COR-L47 (cell line): ENCODE data around the gene SYPL1.
A peak's percentile ranks its signal among the peaks of the same experiment; 100 is the strongest.

Experiments used
- DNase-seq: peaks from one replicate; lab custom pipeline; 2025; lab: John Stamatoyannopoulos, UW

The SYPL1 gene

DNA sequence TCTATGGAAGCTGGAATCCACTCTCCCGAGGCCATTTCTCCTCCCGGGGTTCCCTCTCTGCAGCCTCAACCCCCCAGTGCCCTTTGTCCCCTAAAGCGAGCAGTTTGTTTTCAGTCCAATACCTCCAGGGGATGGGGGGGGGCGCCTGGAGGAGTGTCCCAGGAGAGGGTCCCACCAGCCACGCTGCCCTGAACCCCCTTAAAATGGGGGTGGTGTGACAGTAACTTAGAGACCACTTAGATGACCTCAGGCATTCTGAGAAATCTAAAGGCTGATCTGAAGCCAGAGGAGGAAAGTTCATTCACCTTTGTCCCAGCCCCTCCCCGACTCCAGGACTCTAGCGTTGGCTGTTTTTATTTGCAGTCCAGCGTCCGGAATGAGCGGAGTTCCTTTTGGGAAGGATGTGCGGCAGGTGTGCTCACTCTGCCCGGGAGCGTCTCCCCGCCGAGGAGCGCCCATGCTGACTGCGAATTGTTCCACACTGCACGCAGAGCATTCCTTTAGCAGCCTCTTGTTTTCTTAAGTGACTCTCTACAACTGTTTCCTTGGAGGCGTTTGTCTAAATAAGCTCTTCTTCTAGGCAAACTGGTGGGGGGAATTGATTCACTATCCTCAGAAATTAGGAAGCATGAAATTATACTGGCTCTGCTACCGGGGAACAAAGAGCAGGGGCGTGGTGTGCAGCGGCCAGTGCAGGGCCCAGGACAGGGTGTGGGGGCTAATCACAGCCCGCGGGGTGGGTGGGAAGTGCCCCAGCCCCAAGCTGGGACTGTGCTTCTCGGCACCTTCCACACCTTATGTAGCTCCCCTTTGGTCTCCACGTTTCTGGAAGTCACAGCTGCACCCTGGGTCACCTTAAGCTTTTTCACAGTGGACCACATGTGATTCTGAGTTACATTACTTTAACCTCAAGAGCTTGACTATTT lies 46.3 kb downstream of the SYPL1 start:
- DNase-seq, result no peak

DNA sequence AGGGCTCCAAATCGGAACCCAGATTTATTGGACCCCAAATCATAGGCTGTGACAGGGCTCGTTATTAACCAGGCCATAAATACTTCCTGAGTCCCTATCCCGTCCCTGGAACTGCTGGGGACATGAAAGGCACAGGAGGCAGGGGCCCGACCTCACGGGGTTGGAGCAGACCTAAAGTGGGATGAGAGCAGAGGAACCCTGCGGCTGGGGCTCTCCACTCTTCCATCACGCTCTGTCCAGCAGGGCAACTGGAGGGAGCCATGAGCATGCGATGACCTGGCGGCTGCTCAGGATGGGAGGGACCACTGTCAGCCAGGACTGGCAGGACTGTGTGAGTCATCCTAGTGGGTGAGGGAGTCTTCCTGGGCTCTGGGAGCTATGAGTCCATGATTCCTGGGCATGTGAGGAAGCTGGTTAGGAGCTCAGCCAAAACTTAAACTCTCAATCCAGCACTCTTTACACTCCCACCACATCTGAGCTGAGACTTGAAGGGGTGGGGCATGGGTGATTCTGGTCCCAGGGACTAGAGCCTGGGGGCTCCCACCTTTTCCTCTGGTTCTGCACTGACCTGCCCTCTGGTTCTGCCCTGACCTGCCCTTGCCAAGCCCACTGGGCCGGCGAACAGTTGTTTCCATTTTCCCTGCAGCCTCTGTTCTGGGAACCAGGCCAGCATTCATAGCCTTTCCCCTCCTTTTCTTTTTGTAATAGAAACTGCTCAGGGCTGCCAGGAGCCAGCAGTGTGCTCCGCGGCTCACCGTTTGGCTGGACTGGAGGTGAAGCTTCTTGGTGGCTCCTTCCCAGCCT lies 47.1 kb downstream of the SYPL1 start:
- DNase-seq, result peak; percentile 61

GRCh38 chr7:106064316-106064715 lies 47.8 kb downstream of the SYPL1 start:
- peak; percentile 24 for DNase-seq

DNA sequence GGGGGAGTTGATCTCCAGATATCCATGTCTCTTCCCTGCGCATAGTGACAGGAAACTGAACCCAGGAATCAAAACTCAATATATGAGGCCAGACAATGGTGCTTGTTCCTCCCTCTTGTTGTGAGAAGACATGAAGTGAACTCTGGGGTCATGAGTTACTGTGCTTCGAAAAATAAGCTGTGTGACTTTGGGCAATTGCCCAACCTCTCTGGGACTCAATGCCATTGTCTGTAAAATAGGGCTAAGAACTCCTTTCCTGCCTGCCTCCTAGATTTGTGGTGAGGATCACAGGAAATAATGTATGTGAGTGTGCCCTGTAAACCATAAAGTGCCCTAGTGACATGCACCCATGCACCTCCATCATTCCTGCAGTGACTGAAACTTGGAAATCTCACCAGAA lies 48.4 kb downstream of the SYPL1 start:
- no peak for DNase-seq

DNA sequence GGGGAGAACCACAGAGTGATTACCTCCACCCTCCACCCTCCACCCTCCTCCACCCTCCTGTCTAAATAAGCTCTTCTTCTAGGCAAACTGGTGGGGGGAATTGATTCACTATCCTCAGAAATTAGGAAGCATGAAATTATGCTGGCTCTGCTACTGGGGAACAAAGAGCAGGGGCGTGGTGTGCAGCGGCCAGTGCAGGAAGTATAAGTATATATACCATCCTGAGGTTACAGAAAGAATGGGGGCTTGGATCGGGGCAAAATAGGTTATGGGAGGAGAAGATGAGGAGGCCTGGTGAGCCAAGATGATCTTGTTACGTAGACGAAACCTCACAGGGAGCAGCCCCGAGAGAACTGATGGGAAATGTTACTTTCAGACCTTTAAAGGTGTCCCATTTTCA lies 49.1 kb downstream of the SYPL1 start:
- DNase-seq, result peak; percentile 6

GRCh38 chr7:106062521-106062931 lies 49.6 kb downstream of the SYPL1 start:
- peak; percentile 35 for DNase-seq

GRCh38 chr7:106062006-106062405 lies 50.1 kb downstream of the SYPL1 start:
- DNase-seq, result no peak

- DNase-seq, result no peak
Observed at GRCh38 chr7:106061301-106061979, 50.7 kb downstream of the SYPL1 start.

DNA sequence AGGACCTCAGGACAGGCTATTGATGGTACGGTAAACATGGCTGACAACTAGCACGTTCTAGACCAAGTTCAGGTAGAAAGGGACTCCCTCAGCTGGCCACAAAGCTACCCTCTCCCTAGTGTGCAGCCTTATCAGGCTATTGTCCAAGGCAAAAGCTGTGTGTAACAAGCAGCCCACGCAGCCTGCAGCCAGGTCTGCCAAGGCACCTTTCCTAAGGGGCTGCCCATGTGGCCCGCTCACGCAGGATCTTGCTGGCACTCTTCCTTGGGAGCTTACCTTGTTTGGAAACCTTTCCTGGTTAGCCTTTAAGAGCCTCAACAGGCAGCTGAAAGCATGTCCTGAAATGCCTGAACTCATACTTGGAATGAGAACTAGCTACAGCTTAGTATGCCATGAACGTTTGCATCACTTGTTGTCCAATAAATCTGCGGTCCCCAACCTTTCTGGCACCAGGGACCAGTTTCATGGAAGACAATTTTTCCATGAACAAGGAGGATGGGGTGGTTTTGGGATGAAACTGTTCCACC lies 51.7 kb downstream of the SYPL1 start:
- DNase-seq, result no peak

DNA sequence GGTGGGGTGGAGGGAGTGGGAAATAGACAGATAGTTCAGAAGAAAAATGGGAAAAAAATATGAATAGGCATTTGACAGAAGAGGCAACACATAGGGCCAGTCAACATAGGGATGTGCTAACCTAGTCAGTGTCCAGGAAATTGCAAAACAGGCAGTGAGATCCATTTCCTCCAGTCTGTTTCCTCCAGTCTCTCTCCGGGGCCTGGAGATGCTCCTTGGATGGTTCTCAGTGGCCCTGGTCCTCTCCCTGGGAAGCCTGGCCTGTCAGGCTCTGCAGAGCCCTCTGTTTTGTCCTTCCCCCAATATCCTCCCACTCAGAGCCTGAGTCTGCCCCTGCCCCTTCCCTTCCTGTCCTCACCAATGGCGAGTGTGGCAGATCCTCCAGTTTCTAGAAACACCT lies 52.6 kb downstream of the SYPL1 start:
- DNase-seq, result no peak

- no peak for DNase-seq
Observed at GRCh38 chr7:106058928-106059324, 53.2 kb downstream of the SYPL1 start.

- peak; percentile 26 for DNase-seq
Observed at GRCh38 chr7:106057962-106058927, 53.9 kb downstream of the SYPL1 start.

DNA sequence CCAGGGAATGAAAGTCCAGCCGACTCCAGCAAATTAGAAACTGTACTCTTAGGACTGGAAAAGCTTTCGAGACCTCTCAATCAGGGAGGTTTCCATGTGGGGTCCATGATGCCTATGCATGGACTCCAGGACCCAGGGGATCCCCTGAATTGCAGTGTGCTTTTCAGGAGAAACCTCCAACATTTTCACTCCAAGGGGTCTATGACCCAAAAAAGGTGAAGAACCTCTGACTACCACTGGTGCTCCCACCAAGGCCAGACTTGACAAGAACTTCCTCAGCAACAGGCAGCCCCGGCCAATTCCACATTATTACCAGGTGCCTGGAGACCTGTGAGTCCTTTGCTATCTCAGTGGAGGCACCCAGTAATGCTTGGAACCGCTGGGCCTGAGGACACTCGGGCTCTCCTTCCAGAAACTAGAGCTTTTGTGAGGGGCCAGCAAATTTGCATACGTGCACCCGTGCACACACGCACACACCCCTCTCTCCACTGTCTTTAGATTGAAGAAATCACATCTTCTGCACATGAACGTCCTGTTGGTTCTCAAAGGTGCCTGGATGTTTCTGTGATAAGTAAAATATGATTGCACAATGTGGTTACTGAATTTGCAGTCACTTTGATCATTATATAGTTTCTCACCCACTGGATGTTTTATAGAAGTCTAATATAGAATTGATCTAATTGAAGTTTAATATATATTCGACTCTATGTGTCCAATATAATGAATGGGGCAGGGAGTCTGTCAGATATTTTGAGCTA lies 54.7 kb downstream of the SYPL1 start:
- DNase-seq, result no peak

- DNase-seq, result peak; percentile 78
Observed at GRCh38 chr7:106056513-106057203, 55.5 kb downstream of the SYPL1 start.

DNA sequence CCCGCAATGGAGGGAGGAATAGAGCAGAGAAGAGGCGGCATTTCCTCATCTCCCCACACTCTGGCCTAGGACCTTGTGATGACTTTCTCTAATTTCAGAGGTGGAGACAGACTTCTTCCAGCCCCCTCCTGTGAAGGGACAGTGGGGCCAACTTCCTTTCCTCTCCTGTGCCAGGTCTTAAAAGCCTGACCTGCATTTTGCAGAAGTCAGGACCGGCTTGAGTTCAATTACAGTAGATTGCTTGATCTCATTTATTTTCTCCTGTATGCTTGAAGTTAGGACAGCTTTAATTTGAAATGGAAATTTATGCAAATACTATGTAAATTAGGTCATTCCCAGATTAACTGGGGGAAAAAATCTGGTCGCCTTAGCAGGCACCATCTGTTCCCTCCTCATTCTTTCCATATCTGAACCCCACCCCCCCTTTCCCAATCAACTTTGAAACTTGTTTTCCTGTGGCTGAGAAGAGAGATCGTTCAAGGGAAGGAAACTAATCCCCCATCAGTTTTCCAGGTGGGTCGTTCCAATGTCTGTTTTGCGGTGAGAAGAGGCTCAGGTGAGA lies 57.1 kb downstream of the SYPL1 start:
- DNase-seq, result no peak

DNA sequence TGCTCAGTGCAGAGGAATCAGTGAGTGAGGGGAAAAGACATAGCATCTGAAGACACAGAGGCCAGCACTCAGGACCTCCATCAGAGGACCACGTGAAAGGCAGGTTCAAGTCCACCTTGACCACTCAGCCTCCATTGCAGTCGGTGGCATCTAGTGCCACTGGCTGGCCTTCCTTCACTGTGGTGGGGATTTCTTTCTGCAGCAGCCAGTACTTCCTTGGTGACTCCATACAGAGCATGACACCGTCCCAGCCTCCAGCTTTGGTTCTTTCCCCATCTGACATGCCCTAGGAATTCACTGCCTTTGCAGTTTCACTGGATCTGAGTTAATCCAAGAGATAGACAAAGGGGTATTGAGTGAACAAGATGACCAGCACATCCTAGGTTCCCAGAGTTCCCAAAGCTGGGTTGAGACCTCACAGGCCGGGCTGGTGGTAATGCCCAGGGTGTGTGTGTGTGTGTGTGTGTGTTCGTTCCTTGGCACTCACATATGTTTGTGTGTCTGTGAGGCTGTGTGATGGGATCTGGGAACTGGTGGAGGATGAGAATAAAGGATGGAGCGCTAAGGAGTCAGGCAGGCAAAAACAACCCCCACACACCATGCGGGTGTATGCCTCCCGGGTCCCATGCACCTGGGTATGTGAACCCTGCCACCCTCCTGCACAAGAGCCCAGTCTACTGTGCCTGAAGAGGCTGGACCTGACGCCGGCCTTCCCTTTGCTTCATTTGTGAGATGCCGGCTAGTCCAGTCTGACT lies 57.8 kb downstream of the SYPL1 start:
- DNase-seq, result no peak

GRCh38 chr7:106053109-106053508 lies 59.0 kb downstream of the SYPL1 start:
- no peak for DNase-seq

- DNase-seq, result no peak
Observed at GRCh38 chr7:106052681-106053080, 59.4 kb downstream of the SYPL1 start.

DNA sequence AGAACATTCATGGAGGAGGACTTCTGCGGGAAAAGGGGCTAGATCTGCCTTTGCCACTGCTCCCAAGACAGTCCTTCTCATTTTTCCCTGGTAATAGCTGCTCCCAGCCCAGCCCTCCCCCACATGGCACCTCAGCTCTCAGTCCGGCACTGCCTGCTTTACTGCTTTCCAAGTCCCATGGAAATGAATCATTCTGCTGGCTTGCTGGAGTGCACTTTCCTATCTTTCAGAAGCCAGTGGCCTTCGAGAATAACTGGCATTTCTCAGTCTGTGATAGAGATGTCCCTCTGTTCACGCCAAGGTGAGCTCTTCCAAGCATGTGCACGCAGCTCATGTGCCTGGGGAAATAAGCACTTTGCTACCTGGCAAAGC lies 61.4 kb downstream of the SYPL1 start:
- no peak for DNase-seq
